Left lobe of liver (tissue), 2 donors: Measurements from ENCODE around the gene CLEC18C. TPM values are rescaled to one million over a fixed set of nuclear protein-coding genes. Genes with fewer than 3 reads are reported as not detected.
A peak's percentile ranks its signal among the peaks of the same experiment; 100 is the strongest.
"Not testable (repeated sequence)": the region's sequence is repeated elsewhere in the genome, so short reads cannot be mapped to it uniquely, and the experiment has no call there.

Source experiments
- ATAC-seq: fragments of 200-7000 bp; cut with Tn5 transposase; one replicate; pipeline ENCODE4 v1.9.1; 2020; ENCODE audit warnings: mild to moderate bottlenecking, moderate library complexity
- DNase-seq: peaks from one replicate; pipeline ENCODE4 v3.0.0-alpha.2; 2020; ENCODE audit warnings: low spot score
- total RNA-seq: library from RNA; stranded (reverse); gene quantifications from one replicate; pipeline ENCODE4 v1.2.1, GENCODE V29; 2021
- donor health status: DM: no; HTN: no; CAD: no; lungs with moderate emphysema.
- donor health status: DM: no; HTN: yes; CAD: no.

Gene CLEC18C
- total RNA-seq, 1 donor from 2014 or later = 0.40 TPM

DNA sequence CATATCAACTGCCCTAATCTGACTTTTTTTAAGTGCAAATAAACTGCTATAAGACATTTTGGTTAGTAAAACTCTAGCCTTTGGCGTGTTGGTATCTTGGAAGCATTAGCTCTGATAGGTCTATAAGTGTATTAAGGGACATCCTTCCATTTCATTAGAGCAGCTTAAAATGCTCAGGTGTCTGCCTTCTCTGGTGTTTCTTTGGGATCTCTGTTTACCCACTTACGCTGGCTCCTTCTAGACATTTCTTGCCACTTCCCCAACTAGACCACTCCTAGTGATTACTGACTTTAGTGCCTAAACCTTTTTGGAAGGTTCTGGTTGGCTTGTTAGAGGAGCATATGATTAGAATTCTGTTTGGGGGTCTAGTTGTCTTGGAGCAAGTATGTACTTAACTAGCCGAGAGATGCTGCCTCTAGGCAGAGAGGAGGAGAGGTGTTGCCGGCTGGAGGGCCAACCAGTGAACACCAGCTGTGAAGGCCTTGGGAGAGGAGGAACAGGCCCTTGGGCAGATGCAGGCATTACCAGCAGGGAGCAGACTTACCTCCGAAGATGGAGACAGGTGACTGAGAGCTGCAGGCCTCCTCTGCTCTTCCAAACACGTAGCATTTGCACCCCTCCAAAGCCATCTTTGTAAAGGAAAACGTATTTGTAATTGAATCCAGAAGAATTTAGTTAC, 15.2 kb upstream of the CLEC18C start:
- ATAC-seq (peak; percentile 11), DNase-seq (peak; percentile 42)

DNA sequence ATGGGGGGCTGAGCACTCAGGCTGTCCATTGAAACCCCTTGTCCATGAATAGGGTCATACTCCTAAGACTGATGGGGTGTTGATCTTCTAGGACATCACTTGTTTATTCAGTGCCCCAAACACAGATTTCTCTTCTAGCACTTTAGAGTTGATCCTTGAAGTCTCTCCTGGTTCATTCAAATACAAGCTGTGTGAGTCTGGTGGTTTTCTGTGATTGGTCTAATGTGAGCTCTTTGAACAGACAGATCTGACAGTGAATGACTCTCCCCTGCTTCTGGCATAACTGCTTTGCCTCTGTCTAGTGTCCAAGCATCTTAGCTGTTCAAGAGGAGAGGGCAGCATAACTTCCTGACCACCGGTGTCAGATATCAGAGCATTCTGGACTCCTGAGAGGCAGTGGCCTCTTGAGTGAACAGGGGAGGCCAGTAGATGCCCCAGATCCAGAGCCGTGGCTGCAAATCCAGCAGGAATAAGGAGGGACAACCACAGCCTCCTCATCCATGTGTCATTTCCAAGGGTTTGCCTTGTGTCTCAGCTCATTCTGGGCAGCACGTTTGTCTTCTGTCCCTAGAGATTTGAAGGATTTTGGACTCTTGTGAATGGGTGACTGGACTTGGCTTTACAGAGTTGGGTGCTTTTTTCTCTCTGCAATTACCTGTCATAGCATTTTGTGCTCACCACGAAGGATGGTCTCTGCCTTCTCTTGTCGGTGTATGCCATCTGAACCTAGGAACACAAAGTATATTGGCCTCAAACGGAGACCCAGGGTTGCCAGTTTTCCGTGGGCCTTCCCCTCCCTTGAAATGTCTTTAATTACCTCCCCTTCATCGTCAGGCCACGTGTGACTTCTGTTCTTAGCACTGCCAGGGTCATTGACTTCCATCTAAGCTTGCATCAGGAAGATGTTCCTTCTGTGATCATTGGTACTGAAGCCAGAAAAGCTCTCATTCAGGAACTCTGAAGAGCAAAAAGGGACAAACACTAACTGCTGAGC, 13.9 kb upstream of the CLEC18C start:
- ATAC-seq = no peak

DNA sequence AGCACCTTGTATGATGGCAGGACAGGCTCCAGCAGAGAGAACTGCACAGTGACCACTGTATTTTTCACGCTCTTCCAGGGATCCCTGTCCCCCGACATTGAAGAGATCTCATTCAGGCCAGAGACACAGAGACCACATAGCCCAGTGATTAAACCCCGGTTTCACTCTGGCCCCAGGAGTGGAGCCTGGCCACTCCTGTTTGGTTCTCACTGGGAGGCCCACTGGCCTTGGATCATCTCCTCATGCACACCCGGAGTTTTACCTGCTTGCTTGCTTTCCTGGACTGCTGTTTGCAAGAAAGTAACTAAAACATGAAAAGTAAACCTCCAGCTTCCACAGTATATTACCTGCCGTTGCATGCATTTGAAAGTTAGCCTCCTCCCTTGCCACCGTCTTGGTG, 13.2 kb upstream of the CLEC18C start:
- ATAC-seq (no peak), DNase-seq (peak; percentile 31)

More for the DNA sequence above, 13.9 kb upstream of the CLEC18C start:
- no peak for DNase-seq

DNA sequence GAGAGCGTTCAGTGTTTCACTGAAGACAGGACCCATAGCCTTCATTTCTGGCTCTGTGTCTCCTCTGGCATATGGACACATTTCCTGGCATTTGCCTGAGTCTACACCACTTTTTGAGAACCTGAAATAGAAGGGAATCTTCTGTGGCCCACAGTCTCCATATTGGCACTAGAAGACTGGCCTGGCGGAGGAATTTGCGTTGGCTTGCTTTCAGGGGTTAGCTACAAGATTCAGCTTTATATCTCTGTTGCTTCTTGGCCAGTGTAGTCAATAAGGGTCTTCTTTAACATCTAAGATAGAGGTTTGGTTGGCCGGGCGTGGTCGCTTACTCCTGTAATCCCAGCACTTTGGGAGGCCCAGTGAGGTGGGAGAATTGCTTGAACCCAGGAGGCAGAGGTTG, 12.8 kb upstream of the CLEC18C start:
- ATAC-seq = no peak
- peak; percentile 41 for DNase-seq

DNA sequence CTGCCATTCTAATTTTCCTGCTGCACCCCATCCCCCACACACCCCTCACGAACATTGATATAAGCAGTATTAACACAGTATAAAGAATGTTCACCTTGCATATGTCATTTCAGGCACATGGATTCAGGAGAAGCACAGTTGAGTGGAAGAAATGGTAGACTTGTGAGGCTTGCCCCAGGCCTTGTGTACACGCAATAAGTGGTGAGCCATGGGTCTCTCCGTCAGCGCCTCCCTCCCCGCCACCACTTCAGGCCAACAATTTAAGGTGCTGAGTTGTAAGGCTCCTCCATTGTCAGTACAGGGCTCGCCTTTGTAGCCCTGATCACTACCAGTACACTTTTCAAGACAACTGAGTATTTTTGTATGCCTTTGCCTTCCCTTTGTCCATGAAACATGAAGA, 12.2 kb upstream of the CLEC18C start:
- DNase-seq (peak; percentile 38), ATAC-seq (no peak)

DNA sequence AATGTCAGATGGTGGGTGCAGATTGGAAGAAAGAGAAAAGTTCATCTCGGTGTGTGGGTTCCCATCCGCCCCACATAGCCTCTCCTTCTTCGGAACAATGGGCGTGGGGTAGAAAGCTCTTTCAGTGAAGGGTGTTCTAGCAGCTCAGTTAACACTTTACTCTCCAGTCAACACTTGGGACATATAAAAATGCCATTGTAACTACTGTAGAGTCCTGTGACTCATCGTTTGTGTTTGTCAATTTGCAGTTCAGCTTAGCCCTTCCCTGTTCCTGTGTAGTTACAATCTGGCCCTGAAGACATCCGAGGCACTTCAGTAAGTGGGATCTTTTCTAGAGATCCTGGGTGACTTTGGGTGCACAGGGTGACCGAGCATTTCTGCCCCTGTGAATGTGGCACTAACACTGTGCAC, 11.5 kb upstream of the CLEC18C start:
- ATAC-seq = no peak
- DNase-seq = no peak

DNA sequence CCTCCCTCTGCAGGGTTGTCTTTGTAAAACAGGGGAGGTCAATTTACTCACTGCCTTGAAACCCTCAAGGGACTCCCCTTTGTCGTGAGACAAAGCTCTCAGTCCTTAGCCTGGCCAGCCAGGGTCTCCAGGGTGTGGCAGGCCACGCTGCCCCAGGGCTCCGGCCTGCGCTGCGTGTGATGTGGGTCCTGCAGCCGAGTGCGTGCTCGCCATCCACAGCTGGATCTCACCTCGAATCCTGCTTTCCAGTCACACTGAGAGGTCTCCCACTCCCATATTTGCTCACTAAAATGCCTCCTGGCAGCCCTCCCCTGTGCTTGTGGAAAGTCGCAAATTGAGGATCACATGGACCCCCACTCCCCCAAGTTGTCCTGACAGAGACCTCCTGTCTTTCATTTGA, 10.0 kb upstream of the CLEC18C start:
- DNase-seq (peak; percentile 45), ATAC-seq (no peak)

DNA sequence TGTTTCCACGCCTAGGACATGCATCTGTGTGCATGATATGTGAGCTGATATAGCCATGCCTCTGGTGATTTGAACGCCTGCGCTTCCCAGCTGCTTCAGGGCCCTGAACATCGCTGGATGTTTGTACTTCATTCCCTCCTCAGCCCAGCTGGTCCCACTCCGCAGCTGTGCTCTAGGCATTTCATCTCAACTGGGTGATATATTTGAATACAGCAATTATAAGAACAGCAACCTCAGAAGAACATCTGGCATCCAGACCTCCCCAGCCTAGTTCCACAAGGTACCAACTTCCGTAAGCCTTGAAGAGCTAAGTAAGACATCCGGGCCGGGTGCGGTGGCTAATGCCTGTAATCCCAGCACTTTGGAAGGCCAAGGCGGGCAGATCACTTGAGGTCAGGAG, 6.9 kb upstream of the CLEC18C start:
- DNase-seq, ATAC-seq: not testable (repeated sequence)

DNA sequence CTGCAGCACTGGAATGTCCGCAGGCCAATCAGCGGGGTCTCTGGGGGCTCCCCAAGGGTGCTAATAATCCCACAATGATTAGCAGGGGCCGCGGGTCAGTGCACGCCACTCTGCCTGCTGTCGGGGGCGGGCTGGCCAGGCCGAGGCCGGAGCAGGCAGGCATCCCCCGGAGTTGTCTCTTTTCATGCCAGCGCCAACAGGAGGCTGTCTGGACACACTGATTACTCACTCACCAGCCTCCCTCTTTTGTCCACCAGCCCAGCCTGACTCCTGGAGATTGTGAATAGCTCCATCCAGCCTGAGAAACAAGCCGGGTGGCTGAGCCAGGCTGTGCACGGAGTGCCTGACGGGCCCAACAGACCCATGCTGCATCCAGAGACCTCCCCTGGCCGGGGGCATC, 329 bp downstream of the CLEC18C start:
- DNase-seq = not testable (repeated sequence)
- peak; percentile 36 for ATAC-seq

DNA sequence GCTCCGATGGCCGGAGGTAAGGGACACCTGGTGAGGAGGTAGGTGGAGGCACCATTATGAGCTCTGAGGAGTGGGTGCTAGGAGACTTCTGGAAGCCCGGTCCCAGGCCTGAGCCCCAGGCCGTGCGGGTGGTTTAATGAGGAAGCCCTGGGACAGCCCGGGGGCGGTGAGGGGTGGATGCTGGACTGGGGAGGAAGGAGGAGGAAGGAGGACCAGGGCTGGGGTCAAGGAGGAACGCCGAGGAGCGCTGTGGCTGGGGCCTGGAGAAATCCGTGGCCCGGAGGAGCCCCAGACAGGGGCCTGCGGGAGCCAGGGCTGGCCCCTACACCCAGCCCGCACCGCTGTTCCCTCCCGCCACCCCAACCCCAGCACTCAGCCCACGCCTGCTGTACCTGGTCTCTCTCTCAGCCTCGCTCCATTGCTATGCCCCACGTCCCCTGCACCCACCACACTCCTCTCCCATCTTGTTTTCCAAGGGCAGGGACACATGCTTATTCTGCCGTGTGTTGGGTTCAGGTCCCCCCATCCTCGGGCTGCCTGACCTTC, 873 bp downstream of the CLEC18C start:
- peak; percentile 14 for ATAC-seq
- not testable (repeated sequence) for DNase-seq

DNA sequence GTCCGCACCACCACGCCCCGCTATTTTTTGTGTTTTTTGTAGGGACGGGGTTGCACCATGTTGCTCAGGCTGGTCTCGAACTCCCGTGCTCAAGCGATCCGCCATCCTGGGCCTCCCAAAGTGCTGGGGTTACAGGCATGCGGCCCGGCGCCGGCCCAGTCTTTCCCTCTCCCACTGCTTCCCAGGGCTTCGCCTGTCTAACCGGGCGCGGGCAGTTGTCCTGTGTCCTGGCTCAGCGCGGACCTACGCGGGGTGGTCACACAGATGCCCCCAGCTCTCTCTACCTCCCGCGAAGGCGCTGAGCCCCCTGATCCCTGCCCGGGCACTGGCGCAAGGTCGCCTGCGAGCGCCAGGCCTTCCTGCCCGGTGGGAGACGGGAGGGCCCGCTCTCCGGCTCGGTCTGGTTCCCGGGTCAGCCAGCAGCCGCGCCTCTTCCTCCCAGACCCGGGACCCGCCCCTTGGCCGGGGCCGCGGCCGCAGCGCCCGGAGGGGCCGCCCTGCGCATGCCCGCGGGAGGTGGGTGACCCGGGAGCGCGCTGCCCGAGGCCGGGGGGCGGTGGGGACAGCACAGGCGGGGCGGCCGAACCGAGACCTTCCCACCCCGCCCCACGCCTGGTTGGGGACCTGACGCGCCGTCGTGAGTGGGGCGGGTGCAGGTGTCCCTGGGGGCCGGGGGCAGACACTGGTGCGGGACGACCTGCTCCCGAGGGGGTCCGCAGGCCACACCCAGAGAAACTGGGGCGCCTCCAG, 14.4 kb downstream of the CLEC18C start:
- ATAC-seq = peak; percentile 88
- not testable (repeated sequence) for DNase-seq

DNA sequence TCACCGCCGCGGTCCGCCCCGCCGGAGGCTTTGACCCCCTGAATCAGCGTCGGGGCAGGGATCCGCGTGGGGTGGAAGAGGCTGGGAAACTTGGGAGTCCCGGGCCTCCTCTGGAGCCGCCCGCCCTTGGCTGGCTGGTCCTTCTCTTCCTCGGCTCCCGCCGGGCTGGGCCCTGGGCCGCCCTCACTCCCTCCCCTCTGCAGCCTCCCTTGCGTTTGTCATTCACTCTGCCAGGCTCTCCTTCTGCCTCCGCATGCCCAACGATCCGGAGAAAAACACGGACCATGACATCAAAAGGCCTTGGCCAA, 15.0 kb downstream of the CLEC18C start:
- not testable (repeated sequence) for DNase-seq

DNA sequence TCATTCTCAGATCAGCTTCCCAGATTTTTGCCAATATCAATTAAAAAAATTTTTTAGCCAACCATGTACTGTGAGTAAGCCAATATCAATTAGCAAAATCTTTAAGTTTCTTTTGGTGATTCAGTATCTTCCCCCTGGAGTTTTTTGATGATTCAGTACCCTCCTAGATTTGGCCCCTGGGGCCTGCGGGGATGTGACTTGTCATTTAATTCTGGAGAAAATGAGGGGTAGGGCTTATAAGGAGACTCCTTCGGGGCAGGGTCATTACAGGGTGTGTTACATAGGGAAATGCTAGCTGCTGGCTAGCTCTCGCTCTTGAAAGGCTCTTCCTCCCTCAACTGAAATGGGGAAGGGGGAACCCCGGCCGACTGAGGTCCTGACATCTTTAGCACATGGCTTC, 17.0 kb downstream of the CLEC18C start:
- not testable (repeated sequence) for DNase-seq, ATAC-seq

More for the DNA sequence above, 15.0 kb downstream of the CLEC18C start:
- ATAC-seq = peak; percentile 62

DNA sequence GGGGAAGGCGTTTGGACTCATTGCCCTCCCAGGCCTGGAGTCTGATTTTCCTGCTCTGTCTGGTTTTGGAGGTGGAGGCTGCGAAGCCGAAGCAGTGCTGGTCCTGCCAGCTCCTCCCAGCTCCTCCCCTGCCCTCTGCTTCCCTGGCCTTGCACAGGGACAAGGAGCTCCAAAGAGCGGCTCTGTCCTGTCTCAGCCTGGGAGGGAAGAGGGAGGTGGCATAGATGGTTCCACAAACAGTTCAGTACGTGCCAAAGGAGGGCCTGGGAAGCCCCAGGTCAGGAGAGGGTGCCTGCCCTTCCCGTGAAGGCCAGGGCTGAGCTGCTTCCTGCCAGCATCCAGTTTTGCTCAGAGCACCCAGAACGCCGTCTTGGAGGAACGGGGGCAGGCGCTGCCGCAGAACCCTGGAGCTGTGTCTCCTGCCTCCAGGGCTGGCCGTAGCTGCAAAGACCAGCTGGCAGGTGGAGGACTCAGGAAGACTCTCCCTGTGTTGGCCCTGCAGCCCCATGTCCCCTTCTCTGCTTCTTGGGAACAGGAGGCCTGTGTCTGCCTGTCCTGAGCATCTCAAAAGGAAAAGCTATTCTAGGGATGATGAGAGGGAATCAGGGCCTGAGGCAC, 23.2 kb downstream of the CLEC18C start:
- ATAC-seq = peak; percentile 55
- not testable (repeated sequence) for DNase-seq

DNA sequence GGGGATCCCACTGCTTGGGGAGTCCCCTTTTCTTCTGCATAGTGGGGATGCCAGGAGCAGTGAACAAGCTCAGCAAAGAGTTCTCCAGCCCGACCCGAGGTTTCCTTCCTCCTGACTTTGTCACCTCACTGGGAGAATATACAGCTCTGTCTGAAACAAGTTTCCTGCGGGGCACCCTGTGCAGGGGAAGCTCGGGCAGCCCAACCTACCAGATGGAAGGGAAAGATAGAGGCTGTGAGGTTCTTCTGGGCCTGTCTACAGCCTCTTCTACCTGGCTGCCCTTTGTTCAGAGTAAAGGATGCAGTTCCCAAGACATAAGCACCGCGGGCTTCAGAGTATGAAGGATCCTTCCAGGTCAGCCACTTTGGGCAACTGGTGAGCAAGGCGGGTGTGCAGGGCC, 24.0 kb downstream of the CLEC18C start:
- not testable (repeated sequence) for ATAC-seq, DNase-seq

DNA sequence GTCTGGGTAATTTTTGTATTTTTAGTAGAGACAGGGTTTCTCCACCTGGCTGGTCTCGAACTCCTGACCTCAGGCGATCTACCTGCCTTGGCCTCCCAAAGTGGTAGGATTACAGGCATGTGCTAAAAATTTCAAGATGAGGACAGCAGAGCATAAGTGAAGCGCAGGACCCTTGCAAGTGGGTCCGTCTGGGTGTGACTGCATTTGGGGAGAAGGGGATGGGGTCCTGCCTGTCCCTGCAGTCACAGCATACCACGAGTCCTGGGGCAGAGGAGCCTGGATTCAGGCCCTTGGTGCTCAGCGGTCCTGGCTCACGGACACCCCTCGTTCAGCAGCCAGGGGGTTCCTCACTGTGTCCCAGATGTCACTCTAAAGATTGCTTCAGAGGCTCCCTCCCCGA, 24.6 kb downstream of the CLEC18C start:
- not testable (repeated sequence) for DNase-seq, ATAC-seq

DNA sequence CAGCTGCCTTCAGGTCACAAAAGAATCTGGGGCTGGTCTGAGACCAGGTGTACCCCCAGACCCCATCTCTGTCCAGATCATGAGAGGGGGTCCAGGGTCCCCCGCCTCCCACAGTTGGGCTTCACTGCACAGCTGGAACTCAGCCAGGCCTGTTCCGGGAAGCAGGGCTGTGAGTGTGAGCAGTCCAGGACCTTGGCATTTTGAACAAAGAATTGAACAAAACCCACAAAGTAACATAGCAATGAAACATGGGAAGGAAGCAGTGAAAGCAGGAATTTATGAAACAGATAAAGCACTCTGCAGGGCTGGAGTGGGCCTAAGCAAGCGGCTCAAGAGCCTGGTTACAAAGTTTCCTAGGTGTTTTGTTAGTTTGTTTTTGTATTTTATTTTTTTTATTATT, 25.1 kb downstream of the CLEC18C start:
- ATAC-seq = peak; percentile 34
- not testable (repeated sequence) for DNase-seq

DNA sequence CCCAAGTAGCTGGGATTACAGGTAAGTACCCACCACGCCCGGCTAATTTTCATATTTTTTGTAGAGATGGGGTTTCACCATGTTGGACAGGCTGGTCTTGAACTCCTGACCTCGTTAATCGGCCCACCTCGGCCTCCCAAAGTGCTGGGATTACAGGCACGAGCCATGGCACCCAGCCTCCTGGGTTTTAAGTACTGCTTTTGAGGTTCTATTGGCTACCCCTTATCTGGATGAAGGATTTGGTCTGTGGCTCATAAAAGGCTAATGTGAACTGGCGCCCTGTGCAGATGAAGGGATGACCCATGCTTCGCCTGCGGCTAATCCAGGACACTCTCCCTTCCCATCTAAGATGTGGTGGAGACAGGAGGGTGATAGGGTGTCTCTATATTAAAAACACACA, 25.6 kb downstream of the CLEC18C start:
- not testable (repeated sequence) for ATAC-seq, DNase-seq

DNA sequence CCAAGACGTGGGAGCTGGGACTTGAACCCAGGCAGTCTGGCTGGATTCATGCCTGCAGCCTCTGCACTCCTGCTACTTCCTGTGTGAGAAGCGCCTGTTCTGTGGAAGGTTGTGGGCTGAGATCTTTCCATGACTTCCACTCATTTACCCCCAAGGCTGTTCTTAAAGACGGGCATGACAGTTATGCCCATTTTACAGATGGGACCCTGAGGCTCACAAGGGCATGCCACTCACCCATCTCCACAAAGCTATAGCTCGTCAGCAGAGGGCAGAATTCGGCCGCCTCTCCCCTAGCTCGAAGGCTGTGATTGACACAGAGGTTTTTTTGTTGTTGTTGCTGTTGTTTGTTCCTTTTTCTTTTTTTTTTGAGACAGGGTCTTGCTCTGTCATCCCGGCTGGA, 26.5 kb downstream of the CLEC18C start:
- DNase-seq, ATAC-seq: not testable (repeated sequence)

DNA sequence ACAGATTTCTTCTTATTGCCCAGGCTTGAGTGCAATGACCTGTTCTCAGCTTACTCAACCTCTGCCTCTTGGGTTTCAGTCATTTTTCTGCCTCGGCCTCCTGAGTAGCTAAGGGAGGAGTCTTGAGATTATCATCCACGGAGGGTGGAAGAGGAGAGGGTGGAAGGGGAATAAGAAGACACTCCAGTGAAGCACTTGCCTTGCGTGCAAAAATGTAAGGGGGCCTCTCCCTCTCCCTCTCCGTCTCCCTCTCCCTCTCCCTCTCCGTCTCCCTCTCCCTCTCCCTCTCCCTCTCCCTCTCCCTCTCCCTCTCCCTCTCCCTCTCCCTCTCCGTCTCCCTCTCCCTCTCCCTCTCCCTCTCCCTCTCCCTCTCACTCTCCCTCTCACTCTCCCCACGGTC, 29.9 kb downstream of the CLEC18C start:
- not testable (repeated sequence) for ATAC-seq, DNase-seq
